ENCODE data around the gene PAQR5.
A peak's percentile ranks its signal among the peaks of the same experiment; 100 is the strongest.

The PAQR5 gene

DNA sequence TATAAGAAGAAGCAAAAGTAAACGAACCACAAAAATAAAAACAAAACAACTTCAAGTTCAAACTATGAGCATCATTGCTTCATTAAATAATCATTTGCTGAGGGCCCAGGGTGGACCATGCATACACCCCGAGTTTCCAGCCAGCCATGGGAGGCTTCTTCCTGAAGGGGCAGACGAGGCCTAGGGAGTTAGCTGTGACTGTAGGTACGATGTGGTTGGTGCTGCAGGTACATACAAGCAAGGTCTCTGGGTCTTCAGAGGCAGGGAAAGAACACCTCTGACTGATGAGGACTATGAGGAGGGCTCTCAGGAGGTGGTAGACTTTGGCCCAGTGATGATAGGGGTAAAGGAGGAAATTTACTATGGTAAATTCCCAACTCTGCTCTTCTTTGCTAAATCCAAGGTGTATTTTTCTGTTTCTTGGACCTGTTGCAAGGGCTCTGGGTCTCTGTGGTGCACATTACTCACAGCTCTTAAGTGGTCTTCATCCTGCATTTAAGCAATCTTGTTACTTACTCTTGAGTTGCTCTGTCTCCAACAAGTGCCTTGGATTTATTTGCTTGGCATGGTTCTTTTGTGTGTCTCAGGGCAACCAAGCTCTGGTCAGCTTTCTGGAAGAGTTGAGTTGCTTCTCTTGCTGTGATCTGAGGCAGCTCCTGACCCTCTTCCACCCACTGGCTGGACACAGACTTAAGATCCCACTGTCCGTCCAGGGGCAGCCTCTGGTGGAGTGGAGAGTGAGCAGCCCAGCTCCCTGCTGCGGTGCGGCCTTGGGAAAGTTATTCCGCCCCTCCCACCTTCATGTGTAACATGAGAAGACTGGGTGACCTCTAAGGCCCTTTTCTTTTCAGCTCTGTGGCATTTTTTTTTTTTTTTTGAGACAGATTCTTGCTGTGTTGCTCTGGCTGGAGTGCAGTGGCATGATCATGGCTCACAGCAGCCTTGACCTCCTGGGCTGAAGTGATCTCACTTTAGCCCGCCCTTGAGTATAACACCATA is 59.4 kb downstream of the PAQR5 start:
- no peaks in the 10 kb centered on the region for H3K36me3 Mint-ChIP-seq (ENCODE audit: low read depth)
- peak overlapping the region in 1 of 3 experiments; percentile 91 for H3K27ac Mint-ChIP-seq
- peaks cover 6% of the 10 kb centered on the region for H3K27me3 Mint-ChIP-seq (ENCODE audit: low read depth)
- TF ChIP-seq, protein P1, sequence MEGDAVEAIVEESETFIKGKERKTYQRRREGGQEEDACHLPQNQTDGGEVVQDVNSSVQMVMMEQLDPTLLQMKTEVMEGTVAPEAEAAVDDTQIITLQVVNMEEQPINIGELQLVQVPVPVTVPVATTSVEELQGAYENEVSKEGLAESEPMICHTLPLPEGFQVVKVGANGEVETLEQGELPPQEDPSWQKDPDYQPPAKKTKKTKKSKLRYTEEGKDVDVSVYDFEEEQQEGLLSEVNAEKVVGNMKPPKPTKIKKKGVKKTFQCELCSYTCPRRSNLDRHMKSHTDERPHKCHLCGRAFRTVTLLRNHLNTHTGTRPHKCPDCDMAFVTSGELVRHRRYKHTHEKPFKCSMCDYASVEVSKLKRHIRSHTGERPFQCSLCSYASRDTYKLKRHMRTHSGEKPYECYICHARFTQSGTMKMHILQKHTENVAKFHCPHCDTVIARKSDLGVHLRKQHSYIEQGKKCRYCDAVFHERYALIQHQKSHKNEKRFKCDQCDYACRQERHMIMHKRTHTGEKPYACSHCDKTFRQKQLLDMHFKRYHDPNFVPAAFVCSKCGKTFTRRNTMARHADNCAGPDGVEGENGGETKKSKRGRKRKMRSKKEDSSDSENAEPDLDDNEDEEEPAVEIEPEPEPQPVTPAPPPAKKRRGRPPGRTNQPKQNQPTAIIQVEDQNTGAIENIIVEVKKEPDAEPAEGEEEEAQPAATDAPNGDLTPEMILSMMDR (IDR thresholded peaks at IDR 0.05; ENCODE audit: unreplicated experiment in 3 of 3) = no peak
- H3K9me3 Mint-ChIP-seq = peaks cover 5% of the 10 kb centered on the region
- H3K4me3 Mint-ChIP-seq = no peak overlapping the region
- H3K4me1 Mint-ChIP-seq = peaks cover 6% of the 10 kb centered on the region

DNA sequence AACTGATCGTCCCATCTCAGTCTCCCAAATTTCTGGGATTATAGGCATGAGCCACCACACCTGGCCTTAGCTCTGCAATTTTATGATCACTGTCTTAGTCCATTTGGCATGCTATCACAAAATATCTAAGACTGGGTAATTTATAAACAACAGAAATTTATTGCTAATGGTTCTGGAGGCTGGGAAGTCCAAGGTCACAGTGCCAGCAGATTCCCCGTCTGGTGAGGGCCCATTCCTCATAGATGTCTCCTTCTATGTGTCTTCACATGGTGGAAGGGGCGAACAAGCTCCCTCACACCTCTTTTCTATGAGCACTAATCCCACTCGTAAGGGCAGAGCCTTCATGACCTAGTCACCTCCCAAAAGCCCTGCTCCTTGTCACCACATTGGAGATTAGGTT is 60.1 kb downstream of the PAQR5 start:
- TF ChIP-seq, protein P1 (IDR thresholded peaks at IDR 0.05; ENCODE audit: unreplicated experiment in 3 of 3) = no peak
- Mint-ChIP-seq H3K36me3 (ENCODE audit: low read depth) (no peaks in the 10 kb centered on the region), H3K27me3 (ENCODE audit: low read depth) (peaks cover 6% of the 10 kb centered on the region), H3K4me1 (peaks cover 6% of the 10 kb centered on the region), H3K4me3 (no peak overlapping the region), H3K9me3 (peaks cover 5% of the 10 kb centered on the region), H3K27ac (peak overlapping the region in 1 of 3 experiments; percentile 91)

DNA sequence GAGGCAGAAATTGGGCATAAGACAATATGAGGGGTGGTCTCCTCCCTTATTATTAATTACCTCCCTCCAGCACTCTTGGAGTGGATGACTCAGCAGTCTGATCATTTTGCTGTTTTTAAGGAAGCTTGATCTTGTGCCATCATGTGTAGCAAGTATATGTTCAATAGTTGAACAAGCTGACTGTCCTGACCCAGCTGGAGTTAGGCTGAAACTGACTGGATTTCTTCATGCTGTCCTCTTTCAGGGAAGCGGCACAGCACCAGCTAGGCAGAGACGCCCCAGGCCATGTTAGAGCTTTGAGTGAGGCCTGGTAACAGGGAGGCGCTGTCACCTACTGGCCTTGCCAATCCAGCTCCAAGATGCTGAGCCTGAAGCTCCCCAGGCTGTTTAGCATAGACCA is 61.0 kb downstream of the PAQR5 start:
- H3K36me3 Mint-ChIP-seq (ENCODE audit: low read depth) = no peaks in the 10 kb centered on the region
- TF ChIP-seq, protein P1 (IDR thresholded peaks at IDR 0.05; ENCODE audit: unreplicated experiment in 3 of 3) = no peak

DNA sequence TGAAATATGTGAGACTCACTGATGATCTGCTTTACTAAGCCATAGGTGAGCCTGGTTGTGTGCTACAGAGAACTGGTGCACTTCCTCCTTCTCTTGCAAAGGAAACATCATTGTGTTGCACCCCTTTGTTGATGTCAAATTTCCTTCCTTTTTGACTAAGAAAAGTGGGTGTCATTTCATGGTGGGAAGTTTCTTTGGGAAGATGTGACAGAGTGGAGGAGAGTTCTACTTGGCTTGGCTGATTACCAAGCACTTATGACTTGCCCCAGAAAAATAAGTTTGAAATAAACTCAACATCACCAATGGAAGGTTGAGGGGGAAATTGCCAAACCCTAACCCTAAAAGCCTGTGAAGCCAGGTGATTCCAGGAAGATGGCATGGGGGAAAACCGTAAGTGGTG is 61.9 kb downstream of the PAQR5 start:
- no peaks in the 10 kb centered on the region for H3K36me3 Mint-ChIP-seq (ENCODE audit: low read depth)
- peaks cover 6% of the 10 kb centered on the region for H3K4me1 Mint-ChIP-seq
- H3K27ac Mint-ChIP-seq = no peak overlapping the region
- TF ChIP-seq, protein P1 (IDR thresholded peaks at IDR 0.05; ENCODE audit: unreplicated experiment in 3 of 3) = no peak
- peaks cover 5% of the 10 kb centered on the region for H3K9me3 Mint-ChIP-seq
- H3K4me3 Mint-ChIP-seq = no peak overlapping the region
- H3K27me3 Mint-ChIP-seq (ENCODE audit: low read depth) = peaks cover 3% of the 10 kb centered on the region

More for the DNA sequence above, 61.0 kb downstream of the PAQR5 start:
- peaks cover 5% of the 10 kb centered on the region for H3K9me3 Mint-ChIP-seq
- H3K4me1 Mint-ChIP-seq = peaks cover 6% of the 10 kb centered on the region
- H3K27me3 Mint-ChIP-seq (ENCODE audit: low read depth) = peaks cover 6% of the 10 kb centered on the region
- H3K4me3 Mint-ChIP-seq = no peak overlapping the region
- H3K27ac Mint-ChIP-seq = peak overlapping the region in 2 of 3 experiments; percentile 28 to 91

DNA sequence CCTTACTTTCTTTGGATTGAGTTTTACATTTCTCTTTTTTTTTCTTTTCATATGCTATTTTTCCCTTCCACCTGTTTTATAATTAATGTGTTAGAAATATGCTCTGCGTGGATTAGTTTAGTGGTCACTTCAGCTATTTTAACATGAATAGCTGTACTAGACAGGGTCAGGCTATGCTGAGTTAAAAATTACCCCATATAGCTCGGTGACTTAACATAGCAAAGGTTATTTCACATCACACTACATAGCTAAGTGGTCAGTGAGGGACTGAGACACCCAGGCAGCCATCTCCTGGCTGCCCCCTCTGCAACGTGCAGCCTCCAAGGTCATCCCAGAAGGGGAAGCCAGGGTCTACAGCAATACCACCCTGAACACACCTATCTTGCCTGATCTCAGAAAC is 68.5 kb downstream of the PAQR5 start:
- Mint-ChIP-seq H3K4me1 (no peaks in the 10 kb centered on the region), H3K27me3 (ENCODE audit: low read depth) (no peaks in the 10 kb centered on the region), H3K4me3 (no peak overlapping the region)

More for the DNA sequence above, 68.5 kb downstream of the PAQR5 start:
- peaks cover 8% of the 10 kb centered on the region for H3K36me3 Mint-ChIP-seq (ENCODE audit: low read depth)
- H3K9me3 Mint-ChIP-seq = peaks cover 8% of the 10 kb centered on the region
- TF ChIP-seq, protein P1 (IDR thresholded peaks at IDR 0.05; ENCODE audit: unreplicated experiment in 3 of 3) = no peak
- peak overlapping the region in 1 of 3 experiments; percentile 88 for H3K27ac Mint-ChIP-seq
